ENCODE results near the gene FBP1. TPM values are rescaled to one million over a fixed set of nuclear protein-coding genes. Genes with fewer than 3 reads are reported as not detected.
"Not testable (repeated sequence)": the region's sequence is repeated elsewhere in the genome, so short reads cannot be mapped to it uniquely, and the experiment has no call there.

Gene FBP1
- total and polyA plus RNA-seq, 2 donors from 2014 or later, result 27.3 to 266 TPM

GRCh38 chr9:94593459-94594345, 45.6 kb downstream of the FBP1 start, which contains the start of gene FBP2:
TSS of gene FBP2 (minus strand) at chr9:94593824. CDS start at chr9:94593726, 98 bp downstream.
- no peak for FAIRE-seq
- Histone ChIP-seq H3K27me3 (ENCODE audit: control insufficient read depth, insufficient read depth, low read length) (no peaks in the 10 kb centered on the region), H3K9me3 (ENCODE audit: control insufficient read depth in 2 of 3, insufficient read depth in 1 of 3, low read length in 3 of 3) (no peaks in the 10 kb centered on the region), H3K9ac (ENCODE audit: low read length in 3 of 3) (no peak within 1 kb of the TSS), H3K4me3 (ENCODE audit: low read length in 3 of 3) (no peak within 1 kb of the TSS), H3K36me3 (ENCODE audit: control insufficient read depth in 2 of 3, insufficient read depth in 3 of 3, low read length in 3 of 3) (no peaks in the 10 kb centered on the region), H3K27ac (ENCODE audit: low read depth in 2 of 2, low read length in 2 of 2) (no peak within 1 kb of the TSS), H3K4me1 (ENCODE audit: control insufficient read depth in 2 of 3, insufficient read depth in 2 of 3, low read depth in 1 of 3, low read length in 3 of 3) (no peaks in the 10 kb centered on the region)
- intact Hi-C loops (cut with DNase I), result no loop called here
- no peak for DNase-seq
- TF ChIP-seq CTCF (IDR thresholded peaks at IDR 0.05; ENCODE audit: borderline replicate concordance, extremely low read depth, insufficient read depth), result no peak

GRCh38 chr9:94592683-94593082, 46.6 kb downstream of the FBP1 start:
- H3K9ac ChIP-seq (ENCODE audit: low read length in 3 of 3); DNase-seq; H3K27me3 ChIP-seq (ENCODE audit: control insufficient read depth, insufficient read depth, low read length); H3K4me1 ChIP-seq (ENCODE audit: control insufficient read depth in 2 of 3, insufficient read depth in 2 of 3, low read depth in 1 of 3, low read length in 3 of 3); FAIRE-seq; H3K27ac ChIP-seq (ENCODE audit: low read depth in 2 of 2, low read length in 2 of 2); H3K4me3 ChIP-seq (ENCODE audit: low read length in 3 of 3); H3K9me3 ChIP-seq (ENCODE audit: control insufficient read depth in 2 of 3, insufficient read depth in 1 of 3, low read length in 3 of 3); intact Hi-C loops (cut with DNase I); H3K36me3 ChIP-seq (ENCODE audit: control insufficient read depth in 2 of 3, insufficient read depth in 3 of 3, low read length in 3 of 3): not testable (repeated sequence)

GRCh38 chr9:94591876-94592275, 47.4 kb downstream of the FBP1 start:
- Histone ChIP-seq H3K9me3 (ENCODE audit: control insufficient read depth in 2 of 3, insufficient read depth in 1 of 3, low read length in 3 of 3) (no peaks in the 10 kb centered on the region), H3K27ac (ENCODE audit: low read depth in 2 of 2, low read length in 2 of 2) (no peak overlapping the region), H3K9ac (ENCODE audit: low read length in 3 of 3) (no peak overlapping the region), H3K27me3 (ENCODE audit: control insufficient read depth, insufficient read depth, low read length) (no peaks in the 10 kb centered on the region), H3K36me3 (ENCODE audit: control insufficient read depth in 2 of 3, insufficient read depth in 3 of 3, low read length in 3 of 3) (no peaks in the 10 kb centered on the region), H3K4me3 (ENCODE audit: low read length in 3 of 3) (no peak overlapping the region), H3K4me1 (ENCODE audit: control insufficient read depth in 2 of 3, insufficient read depth in 2 of 3, low read depth in 1 of 3, low read length in 3 of 3) (no peaks in the 10 kb centered on the region)
- FAIRE-seq (no peak), DNase-seq (no peak)
- intact Hi-C loops (cut with DNase I), result no loop called here
- no peak for TF ChIP-seq CTCF (IDR thresholded peaks at IDR 0.05; ENCODE audit: borderline replicate concordance, extremely low read depth, insufficient read depth)

GRCh38 chr9:94591046-94591545, 48.2 kb downstream of the FBP1 start:
- not testable (repeated sequence) for H3K4me1 ChIP-seq (ENCODE audit: control insufficient read depth in 2 of 3, insufficient read depth in 2 of 3, low read depth in 1 of 3, low read length in 3 of 3)

More at GRCh38 chr9:94591046-94591545, 48.2 kb downstream of the FBP1 start:
- intact Hi-C loops (cut with DNase I); DNase-seq; H3K36me3 ChIP-seq (ENCODE audit: control insufficient read depth in 2 of 3, insufficient read depth in 3 of 3, low read length in 3 of 3); H3K27ac ChIP-seq (ENCODE audit: low read depth in 2 of 2, low read length in 2 of 2); H3K27me3 ChIP-seq (ENCODE audit: control insufficient read depth, insufficient read depth, low read length); H3K4me3 ChIP-seq (ENCODE audit: low read length in 3 of 3); H3K9ac ChIP-seq (ENCODE audit: low read length in 3 of 3); FAIRE-seq; H3K9me3 ChIP-seq (ENCODE audit: control insufficient read depth in 2 of 3, insufficient read depth in 1 of 3, low read length in 3 of 3): not testable (repeated sequence)
